Stimulated activated CD4-positive, alpha-beta T cell treated with anti-CD3 and anti-CD28 coated beads, Interleukin-1b, Interleukin-23, amount 100 ng/mL, for 24 hours (primary cell): ENCODE results near the gene DNAJC8.

Source experiments
- DNase-seq, 4 experiments: peaks; one replicate each; pipeline ENCODE4 v3.0.0-alpha.2; 2020; ENCODE audit warnings: low read depth in 4 of 4, low spot score in 1 of 4

The DNAJC8 gene

DNA sequence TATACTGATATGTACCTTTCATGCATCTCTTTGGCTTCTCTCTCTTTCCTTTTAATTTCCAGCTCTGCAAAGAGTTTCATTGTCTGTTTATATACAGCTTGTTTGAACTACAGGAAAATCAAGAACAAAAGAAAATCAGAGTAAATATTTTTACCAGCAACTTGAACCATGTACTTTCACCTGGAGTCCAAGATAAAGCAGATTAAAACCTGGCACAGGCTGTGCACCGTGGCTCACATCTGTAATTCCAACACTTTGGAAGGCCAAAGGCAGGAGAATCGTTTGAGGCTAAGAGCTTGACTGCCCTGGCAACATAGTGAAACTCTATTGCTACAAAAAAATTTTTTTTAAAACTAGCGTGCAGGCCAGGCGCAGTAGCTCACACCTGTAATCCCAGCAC lies 27.6 kb downstream of the DNAJC8 start:
- no peak for DNase-seq

- no peak for DNase-seq
Observed at GRCh38 chr1:28200234-28200873, 32.5 kb downstream of the DNAJC8 start.

DNA sequence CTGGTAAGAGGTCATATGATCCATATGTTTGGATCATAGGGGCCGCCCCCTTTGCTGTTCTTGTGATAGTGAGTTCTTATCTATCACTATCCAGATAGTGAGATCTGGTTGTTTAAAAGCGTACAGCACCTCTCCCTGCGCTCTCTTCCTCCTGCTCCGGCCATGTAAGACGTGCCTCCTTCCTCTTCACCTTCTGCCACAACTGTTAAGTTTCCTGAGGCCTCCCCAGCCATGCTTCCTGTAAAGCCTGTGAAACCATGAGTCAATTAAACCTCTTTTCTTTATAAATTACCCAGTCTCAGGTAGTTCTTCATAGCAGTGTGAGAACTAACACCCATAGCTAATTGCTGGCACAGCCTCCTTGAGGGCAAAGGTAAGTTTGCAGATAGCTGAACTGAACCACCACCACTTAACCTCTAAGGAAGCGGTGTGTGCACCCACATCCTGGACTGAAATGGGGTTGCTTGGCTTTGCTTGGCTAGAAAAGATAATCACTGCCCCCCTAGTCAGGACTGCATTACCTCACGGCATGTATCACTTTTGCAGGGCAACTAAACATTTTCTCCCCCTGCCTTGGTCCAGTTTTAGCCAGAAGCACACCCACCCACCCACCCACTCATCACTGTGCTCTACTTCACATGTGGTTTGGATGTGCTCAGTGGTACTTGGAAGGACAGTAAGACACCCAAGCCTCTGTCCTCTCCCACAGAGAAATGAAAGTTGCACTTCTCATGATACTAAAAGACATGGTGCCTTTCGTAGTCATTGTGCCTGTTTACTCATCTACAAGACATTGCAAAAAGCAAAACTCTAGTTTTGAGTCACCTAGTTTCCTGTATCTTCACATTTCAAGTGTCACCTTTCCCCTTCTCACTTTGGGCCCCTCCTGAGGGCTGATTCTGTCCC lies 33.2 kb downstream of the DNAJC8 start:
- peak in 3 of 4 experiments; percentile 15 to 39 (median 18) for DNase-seq

DNA sequence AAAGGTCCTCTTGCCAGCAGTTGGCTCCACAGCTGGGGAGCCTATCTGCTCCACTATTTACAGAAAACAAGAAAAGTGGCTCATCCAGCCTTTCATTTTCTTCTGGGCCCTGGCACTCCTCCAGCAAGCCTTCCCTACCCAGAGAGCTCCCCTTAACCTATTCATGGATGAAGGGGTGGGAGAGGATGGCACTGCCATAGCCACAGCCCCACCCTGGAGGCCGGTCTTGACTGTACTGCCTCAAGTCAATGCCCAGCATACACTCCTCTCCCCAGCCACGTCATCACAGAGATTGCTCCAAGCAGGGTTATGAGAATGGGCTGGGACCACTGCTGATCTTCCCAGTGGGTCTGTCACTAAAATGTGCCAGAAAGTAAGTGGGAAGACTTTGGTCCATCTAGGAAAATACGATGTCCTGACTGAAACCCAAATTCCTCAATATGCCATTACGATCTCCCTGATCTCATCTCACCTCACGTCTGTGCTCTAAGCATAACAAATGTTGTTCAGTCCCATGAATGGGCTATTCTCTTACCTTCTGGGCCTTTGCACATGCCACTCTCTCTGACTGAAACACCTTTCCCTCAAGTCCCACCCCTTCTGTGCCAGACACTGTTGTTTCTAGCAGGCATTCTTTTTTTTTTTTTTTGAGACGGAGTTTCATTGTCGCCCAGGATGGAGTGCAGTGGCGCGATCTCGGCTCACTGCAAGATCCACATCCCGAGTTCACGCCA lies 35.0 kb downstream of the DNAJC8 start:
- DNase-seq: no peak

DNA sequence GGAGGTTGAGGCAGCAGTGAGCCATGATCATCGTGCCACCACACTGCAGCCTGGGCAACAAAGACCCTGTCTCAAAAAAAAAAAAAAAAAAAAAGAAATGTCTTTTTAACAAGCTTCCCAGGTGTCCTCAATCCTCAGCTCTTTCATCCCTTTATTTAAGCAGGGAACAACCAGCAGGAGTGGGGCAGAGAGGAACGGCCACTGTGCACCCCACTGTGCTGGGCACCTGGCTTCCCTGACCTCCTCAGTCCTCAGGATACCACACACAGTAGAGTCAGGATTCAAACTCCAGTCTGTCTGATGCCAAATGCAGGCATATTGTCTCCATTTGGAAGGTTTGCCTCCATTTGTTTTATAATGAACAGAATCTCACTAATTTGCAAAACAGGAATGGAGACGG lies 36.5 kb downstream of the DNAJC8 start:
- DNase-seq: no peak

DNA sequence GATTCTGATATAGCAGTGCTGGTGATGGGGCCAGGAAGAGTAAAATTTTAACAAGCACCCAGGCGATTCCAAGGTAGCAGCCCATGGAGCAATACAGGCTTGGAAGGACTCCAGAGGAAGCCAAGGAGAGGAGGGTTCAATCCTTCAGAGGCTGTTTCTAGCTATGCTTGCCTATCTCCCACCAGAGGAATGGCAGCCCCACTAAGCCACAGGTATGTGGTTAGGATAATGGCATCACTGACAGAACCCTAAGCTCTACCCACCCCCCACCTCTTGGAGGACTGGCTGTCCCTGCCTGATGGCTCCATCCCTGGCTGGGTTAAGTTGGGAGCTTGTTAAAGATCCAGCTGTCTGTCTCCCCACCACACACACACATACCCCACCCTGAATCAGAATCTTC lies 37.0 kb downstream of the DNAJC8 start:
- DNase-seq: no peak

GRCh38 chr1:28194326-28195035 lies 38.3 kb downstream of the DNAJC8 start:
- no peak for DNase-seq

- DNase-seq: no peak
Observed at GRCh38 chr1:28193701-28194161, 39.1 kb downstream of the DNAJC8 start.

GRCh38 chr1:28190996-28191645 lies 41.7 kb downstream of the DNAJC8 start:
- no peak for DNase-seq

DNA sequence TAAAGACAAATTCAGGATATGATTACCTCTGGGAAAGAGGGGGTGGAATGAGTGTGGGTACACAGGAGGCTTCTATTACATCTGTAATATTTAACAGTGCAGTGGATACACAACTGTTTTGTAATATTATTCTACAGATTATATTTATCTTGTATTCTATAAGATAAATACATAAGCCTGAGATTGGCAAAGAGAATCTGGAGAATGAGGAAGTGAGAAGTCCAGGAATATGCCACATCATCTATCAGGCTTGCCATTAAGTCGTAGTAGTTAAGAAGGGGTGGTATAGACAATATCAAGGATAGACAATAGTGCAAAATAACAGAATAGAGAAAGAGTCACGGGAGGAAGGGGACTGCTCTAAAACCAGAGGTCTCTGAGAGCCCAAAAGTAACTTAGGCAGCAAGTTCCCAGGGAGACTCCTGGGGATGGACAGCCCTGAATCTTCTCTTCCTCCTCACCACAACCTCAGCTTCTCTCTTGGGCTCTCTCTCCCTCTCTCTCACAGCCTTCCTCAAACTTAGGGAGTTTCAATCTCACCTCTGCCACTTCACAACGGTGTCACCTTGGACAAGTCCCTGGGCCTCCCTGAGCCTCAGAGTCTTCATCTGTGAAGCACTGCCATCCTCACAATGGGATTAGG lies 42.4 kb downstream of the DNAJC8 start:
- no peak for DNase-seq

GRCh38 chr1:28185071-28185470 lies 47.8 kb downstream of the DNAJC8 start:
- DNase-seq: no peak

DNA sequence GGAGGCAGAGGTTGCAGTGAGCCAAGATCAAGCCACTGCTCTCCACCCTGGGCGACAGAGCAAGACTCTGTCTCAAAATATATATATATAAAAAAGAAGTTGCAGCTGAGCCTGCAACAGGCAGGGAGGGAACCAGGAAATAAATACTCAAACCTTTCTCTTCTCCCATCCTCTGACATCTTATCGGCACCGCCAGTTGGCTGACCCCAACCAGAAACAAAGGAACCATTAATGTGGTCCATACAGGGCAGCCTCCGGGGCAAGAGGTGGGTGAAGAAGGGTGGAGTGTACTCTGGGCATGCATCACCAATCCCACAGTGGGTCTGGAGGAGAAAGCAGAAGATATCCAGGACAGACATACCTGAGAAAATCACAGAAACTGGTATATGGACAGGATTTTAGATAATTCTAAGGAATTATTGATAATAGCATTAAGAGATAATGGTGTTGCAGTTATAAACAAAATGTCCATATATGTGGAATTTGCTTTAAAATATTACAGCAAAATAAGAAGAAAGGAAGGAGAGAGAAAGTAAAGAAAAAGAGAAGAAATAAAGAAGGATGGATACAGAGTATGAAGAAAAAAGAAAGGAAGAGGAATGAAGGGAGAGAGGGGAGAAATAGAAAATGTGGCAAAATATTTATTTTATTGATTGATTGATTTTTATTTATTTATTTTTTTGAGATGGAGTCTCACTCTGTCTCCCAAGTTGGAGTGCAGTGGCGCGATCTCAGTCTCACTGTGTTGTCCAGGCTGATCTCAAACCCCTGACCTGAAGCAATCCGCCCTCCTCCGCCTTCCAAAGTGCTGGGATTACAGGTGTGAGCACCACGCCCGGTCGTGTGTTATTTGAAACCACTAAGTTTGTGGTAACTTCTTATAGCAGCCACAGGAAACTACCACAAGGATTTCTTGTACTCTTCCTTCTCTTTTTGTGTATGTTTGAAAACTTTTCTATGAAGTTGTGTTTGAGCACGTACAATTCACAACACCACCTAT lies 52.2 kb downstream of the DNAJC8 start:
- DNase-seq: no peak

DNA sequence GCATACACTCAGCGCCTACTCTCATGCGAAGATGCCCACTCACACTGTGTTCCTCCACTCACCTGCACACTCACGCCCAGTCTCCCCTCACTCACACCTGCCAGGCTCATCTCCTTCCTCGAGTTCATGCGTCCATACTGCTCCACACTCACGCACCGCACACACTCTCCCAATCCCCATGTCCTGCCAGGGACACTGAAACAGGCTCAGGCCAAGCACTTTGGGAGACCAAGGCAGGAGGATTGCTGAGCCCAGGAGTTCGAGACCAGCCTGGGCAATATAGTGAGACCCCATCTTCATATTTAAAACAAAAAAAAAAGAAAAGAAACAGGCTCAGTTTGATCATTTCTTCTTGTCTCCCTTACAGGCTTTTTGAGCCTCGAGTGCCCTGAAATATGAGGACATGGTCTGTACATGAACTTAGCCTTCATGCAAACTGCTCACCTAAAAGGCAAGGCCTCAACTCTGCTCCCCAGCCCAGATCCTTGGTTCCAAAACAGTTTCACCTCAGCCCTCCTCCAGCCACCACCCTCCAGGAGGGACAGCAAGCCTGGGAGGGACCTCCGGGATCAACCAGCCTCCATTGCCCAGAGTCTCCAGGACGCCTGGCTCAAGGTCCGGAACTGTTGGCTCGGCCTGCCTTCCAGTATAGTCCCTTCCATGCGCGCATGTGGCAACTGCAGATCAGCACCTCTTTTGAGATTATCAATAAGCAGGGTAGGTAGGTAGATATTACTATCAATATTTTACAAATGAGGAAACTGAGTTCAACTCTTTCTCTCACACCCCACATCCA lies 53.9 kb downstream of the DNAJC8 start:
- no peak for DNase-seq

- DNase-seq: no peak
Observed at GRCh38 chr1:28176492-28177470, 56.0 kb downstream of the DNAJC8 start, which contains the start of gene PTAFR. PTAFR (minus strand) TSS chr1:28176690; CDS start chr1:28151021, 25,669 bp downstream.

DNA sequence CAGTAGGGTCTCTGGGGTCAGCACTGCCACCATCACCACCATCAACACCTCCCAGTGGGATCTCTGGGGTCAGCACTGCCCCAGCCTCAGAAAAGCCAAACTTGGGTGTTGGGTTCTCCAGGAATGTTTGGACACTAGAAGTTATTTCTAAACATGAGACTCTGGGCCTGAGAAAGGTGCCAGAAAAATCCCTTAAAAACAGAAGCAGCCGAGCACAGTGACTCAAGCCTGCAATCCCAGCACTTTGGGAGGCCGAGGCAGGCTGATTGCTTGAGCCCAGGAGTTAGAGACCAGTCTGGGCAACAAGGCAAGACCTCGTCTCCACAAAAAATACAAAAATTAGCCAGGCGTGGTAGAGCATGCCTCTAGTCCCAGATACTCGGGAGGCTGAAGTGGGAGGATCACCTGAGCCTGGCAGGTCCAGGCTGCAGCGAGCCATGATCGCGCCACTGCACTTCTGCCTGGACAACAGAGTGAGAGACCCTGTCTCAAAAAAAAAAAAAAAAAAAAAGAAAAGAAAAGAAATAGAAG lies 56.8 kb downstream of the DNAJC8 start:
- no peak for DNase-seq

GRCh38 chr1:28173980-28174297 lies 58.9 kb downstream of the DNAJC8 start:
- DNase-seq: no peak
